HFF-Myc (cell line): Measurements from ENCODE around the gene OVAAL.

ENCODE experiments used
- DNase-seq: peaks from one replicate; pipeline ENCODE4 v3.0.0-alpha.2; 2011; ENCODE audit warnings: low read depth; ENCODE audit errors: extremely low read depth
- H3K4me3 ChIP-seq: replicated peaks from 2 replicates; pipeline ENCODE4 v1.5.1; 2011; ENCODE audit warnings: low read depth, mild to moderate bottlenecking, control low read depth, low read length
- CTCF ChIP-seq: IDR thresholded peaks from 2 replicates; pipeline ENCODE4 v1.5.1; 2012; ENCODE audit warnings: mild to moderate bottlenecking, low read depth, low read length, control low read depth; ENCODE audit errors: missing control alignments

The OVAAL gene

GRCh38 chr1:180567654-180568053 lies 8.9 kb downstream of the OVAAL start:
- no peak overlapping the region for H3K4me3 ChIP-seq
- no peak for TF ChIP-seq CTCF
- DNase-seq: no peak

GRCh38 chr1:180568184-180568583 lies 9.4 kb downstream of the OVAAL start:
- no peak for DNase-seq
- TF ChIP-seq CTCF: no peak
- no peak overlapping the region for H3K4me3 ChIP-seq

- DNase-seq: no peak
- TF ChIP-seq CTCF: no peak
- no peak overlapping the region for H3K4me3 ChIP-seq
These were observed 12.5 kb downstream of the OVAAL start for GRCh38 chr1:180571060-180571831.

- TF ChIP-seq CTCF: no peak
- DNase-seq: no peak
- H3K4me3 ChIP-seq: no peak overlapping the region
These were observed 13.3 kb downstream of the OVAAL start for GRCh38 chr1:180571832-180572636.

- no peak overlapping the region for H3K4me3 ChIP-seq
- no peak for TF ChIP-seq CTCF
- DNase-seq: no peak
These were observed 14.0 kb downstream of the OVAAL start for GRCh38 chr1:180572760-180573159.

GRCh38 chr1:180574031-180574713 lies 15.4 kb downstream of the OVAAL start:
- no peak for TF ChIP-seq CTCF
- DNase-seq: no peak
- no peak overlapping the region for H3K4me3 ChIP-seq
